ENCODE data around the gene TCERG1. TPM values are rescaled to one million over a fixed set of nuclear protein-coding genes. Genes with fewer than 3 reads are reported as not detected.

The TCERG1 gene
- total RNA-seq, 1 experiment from 2014 or later, result 83.5 TPM

DNA sequence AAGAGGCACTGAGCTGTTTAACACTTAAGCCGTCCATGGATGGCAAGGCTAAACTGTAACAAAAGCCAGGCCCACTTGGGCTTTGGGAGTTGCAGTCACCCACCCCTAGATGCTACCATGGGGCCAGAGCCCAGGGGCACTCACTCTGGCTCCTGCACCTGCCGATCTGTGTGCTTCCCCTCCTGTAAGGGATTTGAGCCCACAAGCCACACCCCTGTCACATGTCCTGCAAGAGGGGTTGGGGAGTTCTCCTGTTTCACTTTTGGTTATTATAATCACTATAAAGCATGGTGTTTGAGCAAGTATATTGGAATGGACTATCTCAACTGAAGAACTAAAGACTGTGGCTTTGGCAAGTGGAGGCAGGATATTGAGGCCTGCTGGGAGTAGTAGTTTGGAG lies 82.9 kb downstream of the TCERG1 start:
- no peaks in the 10 kb centered on the region for H3K9me3 ChIP-seq (ENCODE audit: control insufficient read depth in 1 of 2, insufficient read depth in 1 of 2, low read depth in 1 of 2, low read length in 2 of 2)
- H4K20me1 ChIP-seq (ENCODE audit: insufficient read depth), result no peaks in the 10 kb centered on the region
- DNase-seq (ENCODE audit: low read depth, low spot score), result no peak
- TF ChIP-seq CBX3 (IDR thresholded peaks at IDR 0.05; ENCODE audit: low read depth) (no peak), ZNF274 (IDR thresholded peaks at IDR 0.05; ENCODE audit: low read depth, low read length) (no peak), FOSL1 (IDR thresholded peaks at IDR 0.05; ENCODE audit: low read depth) (no peak), SP1 (IDR thresholded peaks at IDR 0.05; ENCODE audit: low read depth) (no peak), SIN3A (IDR thresholded peaks at IDR 0.05; ENCODE audit: low read depth) (no peak), JUND (IDR thresholded peaks at IDR 0.05) (no peak), RAD21 (IDR thresholded peaks at IDR 0.05; ENCODE audit: low read depth) (no peak), EZH2phosphoT487 (IDR thresholded peaks at IDR 0.05; ENCODE audit: borderline replicate concordance) (no peak), EZH2 (IDR thresholded peaks at IDR 0.05) (no peak), CEBPB (IDR thresholded peaks at IDR 0.05; ENCODE audit: low read depth) (no peak), TCF7L2 (IDR thresholded peaks at IDR 0.05; ENCODE audit: borderline replicate concordance, extremely low read depth, insufficient read depth, insufficient read length) (no peak), EGR1 (IDR thresholded peaks at IDR 0.05; ENCODE audit: low read depth) (no peak), ZFX (IDR thresholded peaks at IDR 0.05) (no peak), POLR2A (IDR thresholded peaks at IDR 0.05; ENCODE audit: borderline replicate concordance, extremely low read depth, insufficient read depth, insufficient read length) (no peak)
- TF ChIP-seq, protein P1, sequence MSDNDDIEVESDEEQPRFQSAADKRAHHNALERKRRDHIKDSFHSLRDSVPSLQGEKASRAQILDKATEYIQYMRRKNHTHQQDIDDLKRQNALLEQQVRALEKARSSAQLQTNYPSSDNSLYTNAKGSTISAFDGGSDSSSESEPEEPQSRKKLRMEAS (IDR thresholded peaks at IDR 0.05), result no peak
- TF ChIP-seq, protein P2, sequence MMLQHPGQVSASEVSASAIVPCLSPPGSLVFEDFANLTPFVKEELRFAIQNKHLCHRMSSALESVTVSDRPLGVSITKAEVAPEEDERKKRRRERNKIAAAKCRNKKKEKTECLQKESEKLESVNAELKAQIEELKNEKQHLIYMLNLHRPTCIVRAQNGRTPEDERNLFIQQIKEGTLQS (IDR thresholded peaks at IDR 0.05), result no peak
- TF ChIP-seq, protein P3, sequence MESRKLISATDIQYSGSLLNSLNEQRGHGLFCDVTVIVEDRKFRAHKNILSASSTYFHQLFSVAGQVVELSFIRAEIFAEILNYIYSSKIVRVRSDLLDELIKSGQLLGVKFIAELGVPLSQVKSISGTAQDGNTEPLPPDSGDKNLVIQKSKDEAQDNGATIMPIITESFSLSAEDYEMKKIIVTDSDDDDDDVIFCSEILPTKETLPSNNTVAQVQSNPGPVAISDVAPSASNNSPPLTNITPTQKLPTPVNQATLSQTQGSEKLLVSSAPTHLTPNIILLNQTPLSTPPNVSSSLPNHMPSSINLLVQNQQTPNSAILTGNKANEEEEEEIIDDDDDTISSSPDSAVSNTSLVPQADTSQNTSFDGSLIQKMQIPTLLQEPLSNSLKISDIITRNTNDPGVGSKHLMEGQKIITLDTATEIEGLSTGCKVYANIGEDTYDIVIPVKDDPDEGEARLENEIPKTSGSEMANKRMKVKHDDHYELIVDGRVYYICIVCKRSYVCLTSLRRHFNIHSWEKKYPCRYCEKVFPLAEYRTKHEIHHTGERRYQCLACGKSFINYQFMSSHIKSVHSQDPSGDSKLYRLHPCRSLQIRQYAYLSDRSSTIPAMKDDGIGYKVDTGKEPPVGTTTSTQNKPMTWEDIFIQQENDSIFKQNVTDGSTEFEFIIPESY (IDR thresholded peaks at IDR 0.05; ENCODE audit: extremely low read depth, insufficient replicate concordance, low read length), result no peak
- TF ChIP-seq, protein P4, sequence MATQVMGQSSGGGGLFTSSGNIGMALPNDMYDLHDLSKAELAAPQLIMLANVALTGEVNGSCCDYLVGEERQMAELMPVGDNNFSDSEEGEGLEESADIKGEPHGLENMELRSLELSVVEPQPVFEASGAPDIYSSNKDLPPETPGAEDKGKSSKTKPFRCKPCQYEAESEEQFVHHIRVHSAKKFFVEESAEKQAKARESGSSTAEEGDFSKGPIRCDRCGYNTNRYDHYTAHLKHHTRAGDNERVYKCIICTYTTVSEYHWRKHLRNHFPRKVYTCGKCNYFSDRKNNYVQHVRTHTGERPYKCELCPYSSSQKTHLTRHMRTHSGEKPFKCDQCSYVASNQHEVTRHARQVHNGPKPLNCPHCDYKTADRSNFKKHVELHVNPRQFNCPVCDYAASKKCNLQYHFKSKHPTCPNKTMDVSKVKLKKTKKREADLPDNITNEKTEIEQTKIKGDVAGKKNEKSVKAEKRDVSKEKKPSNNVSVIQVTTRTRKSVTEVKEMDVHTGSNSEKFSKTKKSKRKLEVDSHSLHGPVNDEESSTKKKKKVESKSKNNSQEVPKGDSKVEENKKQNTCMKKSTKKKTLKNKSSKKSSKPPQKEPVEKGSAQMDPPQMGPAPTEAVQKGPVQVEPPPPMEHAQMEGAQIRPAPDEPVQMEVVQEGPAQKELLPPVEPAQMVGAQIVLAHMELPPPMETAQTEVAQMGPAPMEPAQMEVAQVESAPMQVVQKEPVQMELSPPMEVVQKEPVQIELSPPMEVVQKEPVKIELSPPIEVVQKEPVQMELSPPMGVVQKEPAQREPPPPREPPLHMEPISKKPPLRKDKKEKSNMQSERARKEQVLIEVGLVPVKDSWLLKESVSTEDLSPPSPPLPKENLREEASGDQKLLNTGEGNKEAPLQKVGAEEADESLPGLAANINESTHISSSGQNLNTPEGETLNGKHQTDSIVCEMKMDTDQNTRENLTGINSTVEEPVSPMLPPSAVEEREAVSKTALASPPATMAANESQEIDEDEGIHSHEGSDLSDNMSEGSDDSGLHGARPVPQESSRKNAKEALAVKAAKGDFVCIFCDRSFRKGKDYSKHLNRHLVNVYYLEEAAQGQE (IDR thresholded peaks at IDR 0.05; ENCODE audit: low read depth), result no peak
- TF ChIP-seq, protein P5, sequence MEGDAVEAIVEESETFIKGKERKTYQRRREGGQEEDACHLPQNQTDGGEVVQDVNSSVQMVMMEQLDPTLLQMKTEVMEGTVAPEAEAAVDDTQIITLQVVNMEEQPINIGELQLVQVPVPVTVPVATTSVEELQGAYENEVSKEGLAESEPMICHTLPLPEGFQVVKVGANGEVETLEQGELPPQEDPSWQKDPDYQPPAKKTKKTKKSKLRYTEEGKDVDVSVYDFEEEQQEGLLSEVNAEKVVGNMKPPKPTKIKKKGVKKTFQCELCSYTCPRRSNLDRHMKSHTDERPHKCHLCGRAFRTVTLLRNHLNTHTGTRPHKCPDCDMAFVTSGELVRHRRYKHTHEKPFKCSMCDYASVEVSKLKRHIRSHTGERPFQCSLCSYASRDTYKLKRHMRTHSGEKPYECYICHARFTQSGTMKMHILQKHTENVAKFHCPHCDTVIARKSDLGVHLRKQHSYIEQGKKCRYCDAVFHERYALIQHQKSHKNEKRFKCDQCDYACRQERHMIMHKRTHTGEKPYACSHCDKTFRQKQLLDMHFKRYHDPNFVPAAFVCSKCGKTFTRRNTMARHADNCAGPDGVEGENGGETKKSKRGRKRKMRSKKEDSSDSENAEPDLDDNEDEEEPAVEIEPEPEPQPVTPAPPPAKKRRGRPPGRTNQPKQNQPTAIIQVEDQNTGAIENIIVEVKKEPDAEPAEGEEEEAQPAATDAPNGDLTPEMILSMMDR (IDR thresholded peaks at IDR 0.05 in 2 of 3, conservative IDR thresholded peaks at IDR 0.05 in 1 of 3; ENCODE audit: borderline replicate concordance in 1 of 3, insufficient read depth in 1 of 3, low read depth in 2 of 3, low read length in 2 of 3), result no peak
- H3K36me3 ChIP-seq (ENCODE audit: control insufficient read depth in 1 of 2, insufficient read depth in 2 of 2, low read length in 2 of 2), result no peaks in the 10 kb centered on the region
- no TSS peak for BruUV-seq (replicated peaks)
- H3K9me2 ChIP-seq (ENCODE audit: insufficient read depth), result no peaks in the 10 kb centered on the region
- no peak overlapping the region for H3K9ac ChIP-seq (ENCODE audit: low read length)
- H3K4me1 ChIP-seq (ENCODE audit: control insufficient read depth in 1 of 2, insufficient read depth in 2 of 2, low read length in 2 of 2), result peaks cover 0 to 3% of the 10 kb centered on the region in 2 experiments; a peak in 2 of 4 replicates
- intact Hi-C loops (cut with micrococcal nuclease), result loop anchor here (5.0 kb wide), 2 partner anchors 567 to 1047 kb away; no protein-coding TSS in a partner anchor
- no peak overlapping the region for H3K4me2 ChIP-seq (ENCODE audit: low read length)
- H2AFZ ChIP-seq (ENCODE audit: low read depth, low read length, poor library complexity, severe bottlenecking), result no peak overlapping the region
- ChIA-PET CTCF (no interaction called here), RAD21 (ENCODE audit: low non-redundant PET in 1 of 2, low total read pairs in 2 of 2, uncharacterized antibody in 2 of 2, unreplicated experiment in 2 of 2) (no interaction called here), POLR2A (no interaction called here)
- no peak for ATAC-seq
- H3K27me3 ChIP-seq (ENCODE audit: insufficient read depth, low read length), result peaks cover 7% of the 10 kb centered on the region; the same call in 1 of the 2 replicates
- no peak overlapping the region for H3K27ac ChIP-seq (ENCODE audit: low read depth, low read length)
- no peaks in the 10 kb centered on the region for H3K79me2 ChIP-seq (ENCODE audit: insufficient read depth, low read length)
- no peak overlapping the region for H3K4me3 ChIP-seq (replicated peaks in 1 of 2; ENCODE audit: low read depth in 1 of 2, low read length in 2 of 2)

Measured in HCT116 (cell line).